ENCODE data around the gene ZNF662.

Gene ZNF662

GRCh38 chr3:42868841-42869240, 37.1 kb upstream of the ZNF662 start:
- no peaks in the 10 kb centered on the region for H3K36me3 ChIP-seq (ENCODE audit: control insufficient read depth, insufficient read depth, low read length)
- no peak for DNase-seq (ENCODE audit: extremely low read depth, insufficient read length)
- no peak for TF ChIP-seq CTCF (IDR thresholded peaks at IDR 0.05; ENCODE audit: insufficient read depth, low read length, poor library complexity, severe bottlenecking)
- H3K27me3 ChIP-seq (replicated peaks; ENCODE audit: control insufficient read depth, insufficient read depth, low read length): no peaks in the 10 kb centered on the region; the same call in 1 of the 2 replicates
- no peak overlapping the region for H3K4me3 ChIP-seq (replicated peaks; ENCODE audit: low read depth, low read length)

- H3K27me3 ChIP-seq (replicated peaks; ENCODE audit: control insufficient read depth, insufficient read depth, low read length): no peaks in the 10 kb centered on the region
- no peaks in the 10 kb centered on the region for H3K36me3 ChIP-seq (ENCODE audit: control insufficient read depth, insufficient read depth, low read length)
- TF ChIP-seq CTCF (IDR thresholded peaks at IDR 0.05; ENCODE audit: insufficient read depth, low read length, poor library complexity, severe bottlenecking): no peak
- DNase-seq (ENCODE audit: extremely low read depth, insufficient read length): no peak
- H3K4me3 ChIP-seq (replicated peaks; ENCODE audit: low read depth, low read length): no peak overlapping the region
These were observed 34.2 kb upstream of the ZNF662 start for GRCh38 chr3:42871592-42872196.

- DNase-seq (ENCODE audit: extremely low read depth, insufficient read length): no peak
These were observed 33.2 kb upstream of the ZNF662 start for GRCh38 chr3:42872718-42873117.

GRCh38 chr3:42873221-42873982, 32.5 kb upstream of the ZNF662 start:
- H3K4me3 ChIP-seq (replicated peaks; ENCODE audit: low read depth, low read length): no peak overlapping the region
- DNase-seq (ENCODE audit: extremely low read depth, insufficient read length): no peak
- H3K27me3 ChIP-seq (replicated peaks; ENCODE audit: control insufficient read depth, insufficient read depth, low read length): no peaks in the 10 kb centered on the region
- no peaks in the 10 kb centered on the region for H3K36me3 ChIP-seq (ENCODE audit: control insufficient read depth, insufficient read depth, low read length)
- no peak for TF ChIP-seq CTCF (IDR thresholded peaks at IDR 0.05; ENCODE audit: insufficient read depth, low read length, poor library complexity, severe bottlenecking)

More at GRCh38 chr3:42872718-42873117, 33.2 kb upstream of the ZNF662 start:
- TF ChIP-seq CTCF (IDR thresholded peaks at IDR 0.05; ENCODE audit: insufficient read depth, low read length, poor library complexity, severe bottlenecking): no peak
- Histone ChIP-seq H3K27me3 (replicated peaks; ENCODE audit: control insufficient read depth, insufficient read depth, low read length) (no peaks in the 10 kb centered on the region), H3K36me3 (ENCODE audit: control insufficient read depth, insufficient read depth, low read length) (no peaks in the 10 kb centered on the region), H3K4me3 (replicated peaks; ENCODE audit: low read depth, low read length) (no peak overlapping the region)

GRCh38 chr3:42874749-42875148, 31.2 kb upstream of the ZNF662 start:
- Histone ChIP-seq H3K4me3 (replicated peaks; ENCODE audit: low read depth, low read length) (no peak overlapping the region), H3K36me3 (ENCODE audit: control insufficient read depth, insufficient read depth, low read length) (no peaks in the 10 kb centered on the region), H3K27me3 (replicated peaks; ENCODE audit: control insufficient read depth, insufficient read depth, low read length) (no peaks in the 10 kb centered on the region)
- no peak for DNase-seq (ENCODE audit: extremely low read depth, insufficient read length)
- no peak for TF ChIP-seq CTCF (IDR thresholded peaks at IDR 0.05; ENCODE audit: insufficient read depth, low read length, poor library complexity, severe bottlenecking)
